Muscle layer of duodenum (tissue), 2 donors: ENCODE measurements around the gene CBLC.
"Not testable (repeated sequence)": the region's sequence is repeated elsewhere in the genome, so short reads cannot be mapped to it uniquely, and the experiment has no call there.

Experiments
- H3K27ac ChIP-seq: one replicate; pipeline ENCODE4 v1.7.0; 2013; ENCODE audit warnings: mild to moderate bottlenecking, low read length
- H3K27me3 ChIP-seq: one replicate; pipeline ENCODE4 v1.7.0; 2013; ENCODE audit warnings: low read depth, mild to moderate bottlenecking, control low read depth, low read length
- H3K36me3 ChIP-seq, 2 donors: one replicate each; pipeline ENCODE4 v1.7.0; 2013; ENCODE audit warnings: low read length in 2 of 2, control low read depth in 1 of 2, mild to moderate bottlenecking in 1 of 2; ENCODE audit not compliant: insufficient read depth in 2 of 2, control insufficient read depth in 1 of 2
- H3K4me1 ChIP-seq, 2 donors: one replicate each; pipeline ENCODE4 v1.7.0; 2013; ENCODE audit warnings: low read length in 2 of 2, mild to moderate bottlenecking in 2 of 2, control low read depth in 1 of 2, moderate library complexity in 1 of 2; ENCODE audit not compliant: insufficient read depth in 2 of 2, control insufficient read depth in 1 of 2
- H3K4me3 ChIP-seq, 2 donors: one replicate each; pipeline ENCODE4 v1.7.0; 2013; ENCODE audit warnings: low read length in 2 of 2, low read depth in 1 of 2, mild to moderate bottlenecking in 1 of 2
- H3K9me3 ChIP-seq, 2 donors: one replicate each; pipeline ENCODE4 v1.7.0; 2013; ENCODE audit warnings: low read length in 2 of 2, control low read depth in 1 of 2, mild to moderate bottlenecking in 1 of 2; ENCODE audit not compliant: control insufficient read depth in 1 of 2
- donor health status: healthy.

Gene CBLC

DNA sequence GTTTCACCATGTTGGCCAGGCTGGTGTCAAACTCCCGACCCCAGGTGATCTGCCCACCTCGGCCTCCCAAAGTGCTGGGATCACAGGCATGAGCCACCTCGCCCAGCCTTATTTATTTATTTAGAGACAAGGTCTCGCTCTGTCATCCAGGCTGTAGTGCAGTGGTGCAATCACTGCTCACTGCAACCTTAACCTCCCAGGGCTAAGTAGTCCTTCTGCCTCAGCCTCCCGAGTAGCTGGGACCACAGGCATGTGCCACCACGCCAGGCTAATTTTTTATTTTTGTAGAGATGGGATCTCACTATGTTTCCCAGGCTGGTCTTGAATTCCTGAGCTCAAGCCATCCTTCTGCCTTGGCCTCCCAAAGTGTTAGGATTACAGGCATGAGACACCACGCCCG is 56.7 kb downstream of the CBLC start:
- not testable (repeated sequence) for H3K4me3 ChIP-seq, H3K27ac ChIP-seq, H3K4me1 ChIP-seq, H3K36me3 ChIP-seq, H3K9me3 ChIP-seq, H3K27me3 ChIP-seq

DNA sequence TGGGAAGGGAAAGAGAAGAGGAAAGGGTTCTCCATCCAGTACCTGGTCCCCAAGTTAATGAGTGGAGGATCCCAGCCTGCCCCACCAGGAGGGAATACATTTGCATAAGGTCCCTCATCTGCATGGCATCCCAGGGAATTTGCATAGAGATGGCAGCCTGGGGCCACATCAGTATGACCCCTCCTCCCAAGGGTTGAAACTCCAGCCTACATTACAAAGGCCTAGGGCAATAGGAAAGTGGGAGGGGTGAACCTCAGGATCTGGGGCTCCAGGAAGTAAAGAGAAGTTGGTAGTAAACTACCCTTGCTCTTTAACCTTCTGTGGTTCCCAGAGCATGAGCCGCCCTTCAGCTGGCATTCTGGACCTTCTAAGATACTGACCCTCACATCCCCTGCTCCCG is 61.6 kb downstream of the CBLC start:
- Histone ChIP-seq H3K4me1 (no peaks in the 10 kb centered on the region), H3K27me3 (no peaks in the 10 kb centered on the region)

DNA sequence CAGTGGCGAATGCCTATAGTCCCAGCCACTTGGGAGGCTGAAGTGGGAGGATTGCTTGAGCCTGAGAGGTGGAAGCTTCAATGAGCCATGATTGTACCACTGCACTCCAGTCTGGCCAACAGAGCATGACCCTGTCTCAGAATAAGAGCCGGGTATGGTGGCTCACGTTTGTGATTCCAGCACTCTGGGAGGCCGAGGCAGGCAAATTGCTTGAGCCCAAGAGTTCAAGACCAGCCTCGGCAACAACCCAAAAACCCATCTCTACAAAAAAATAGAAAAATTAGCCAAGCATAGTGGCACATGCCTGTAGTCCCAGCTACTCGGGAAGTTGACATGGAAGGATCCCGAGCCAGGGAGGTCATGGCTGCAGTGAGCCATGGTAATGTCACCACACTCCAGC is 63.1 kb downstream of the CBLC start:
- Histone ChIP-seq H3K9me3 (no peaks in the 10 kb centered on the region), H3K27ac (no peak overlapping the region), H3K4me3 (no peak overlapping the region), H3K4me1 (peaks cover 4 to 9% of the 10 kb centered on the region in 2 donors), H3K36me3 (no peaks in the 10 kb centered on the region), H3K27me3 (no peaks in the 10 kb centered on the region)

More for the DNA sequence above, 61.6 kb downstream of the CBLC start:
- no peaks in the 10 kb centered on the region for H3K36me3 ChIP-seq
- no peak overlapping the region for H3K4me3 ChIP-seq
- H3K27ac ChIP-seq: no peak overlapping the region
- H3K9me3 ChIP-seq: no peaks in the 10 kb centered on the region

DNA sequence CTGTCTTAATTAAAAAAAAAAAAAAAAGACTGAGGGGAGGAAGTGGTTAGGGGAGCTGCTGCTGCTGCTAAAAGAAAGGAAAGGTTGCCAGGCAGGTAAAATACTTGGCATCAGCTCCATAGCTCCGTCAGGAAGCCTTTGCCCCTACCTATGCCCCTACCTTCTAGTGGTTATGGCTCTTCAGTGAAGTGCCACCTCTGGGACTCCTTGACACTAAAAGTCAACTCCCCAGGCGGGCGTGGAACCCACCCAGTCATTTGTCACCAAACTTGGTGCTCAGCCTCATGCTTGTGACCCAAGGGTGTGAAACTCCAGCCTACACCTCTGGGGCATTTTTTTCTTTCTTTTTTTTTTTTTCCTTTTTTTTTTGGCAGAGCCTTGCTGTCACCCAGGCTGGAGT is 63.5 kb downstream of the CBLC start:
- Histone ChIP-seq H3K27me3 (no peaks in the 10 kb centered on the region), H3K9me3 (no peaks in the 10 kb centered on the region), H3K4me3 (no peak overlapping the region), H3K27ac (no peak overlapping the region), H3K36me3 (no peaks in the 10 kb centered on the region), H3K4me1 (peaks cover 4 to 9% of the 10 kb centered on the region in 2 donors)

DNA sequence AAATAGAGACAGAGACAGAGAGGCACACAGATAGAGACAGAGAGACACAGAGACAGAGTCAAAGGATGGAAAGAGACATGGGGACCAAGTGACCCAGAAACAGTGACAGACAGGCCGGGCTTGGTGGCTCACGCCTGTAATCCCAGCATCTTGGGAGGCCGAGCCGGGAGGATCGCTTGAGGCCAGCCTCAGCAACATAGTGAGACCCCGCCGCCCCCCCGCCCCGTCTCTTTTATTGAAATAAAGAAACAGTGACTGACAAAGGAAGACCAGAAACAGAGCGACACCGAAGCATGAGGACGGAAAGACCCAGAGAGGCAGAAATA is 67.6 kb downstream of the CBLC start:
- H3K27ac ChIP-seq: peak overlapping the region; percentile 74
- H3K4me1 ChIP-seq: peaks cover 13 to 36% of the 10 kb centered on the region in 2 donors
- H3K36me3 ChIP-seq: no peaks in the 10 kb centered on the region
- H3K9me3 ChIP-seq: no peaks in the 10 kb centered on the region
- H3K27me3 ChIP-seq: no peaks in the 10 kb centered on the region
- peak overlapping the region; percentile 62 to 71 for H3K4me3 ChIP-seq

DNA sequence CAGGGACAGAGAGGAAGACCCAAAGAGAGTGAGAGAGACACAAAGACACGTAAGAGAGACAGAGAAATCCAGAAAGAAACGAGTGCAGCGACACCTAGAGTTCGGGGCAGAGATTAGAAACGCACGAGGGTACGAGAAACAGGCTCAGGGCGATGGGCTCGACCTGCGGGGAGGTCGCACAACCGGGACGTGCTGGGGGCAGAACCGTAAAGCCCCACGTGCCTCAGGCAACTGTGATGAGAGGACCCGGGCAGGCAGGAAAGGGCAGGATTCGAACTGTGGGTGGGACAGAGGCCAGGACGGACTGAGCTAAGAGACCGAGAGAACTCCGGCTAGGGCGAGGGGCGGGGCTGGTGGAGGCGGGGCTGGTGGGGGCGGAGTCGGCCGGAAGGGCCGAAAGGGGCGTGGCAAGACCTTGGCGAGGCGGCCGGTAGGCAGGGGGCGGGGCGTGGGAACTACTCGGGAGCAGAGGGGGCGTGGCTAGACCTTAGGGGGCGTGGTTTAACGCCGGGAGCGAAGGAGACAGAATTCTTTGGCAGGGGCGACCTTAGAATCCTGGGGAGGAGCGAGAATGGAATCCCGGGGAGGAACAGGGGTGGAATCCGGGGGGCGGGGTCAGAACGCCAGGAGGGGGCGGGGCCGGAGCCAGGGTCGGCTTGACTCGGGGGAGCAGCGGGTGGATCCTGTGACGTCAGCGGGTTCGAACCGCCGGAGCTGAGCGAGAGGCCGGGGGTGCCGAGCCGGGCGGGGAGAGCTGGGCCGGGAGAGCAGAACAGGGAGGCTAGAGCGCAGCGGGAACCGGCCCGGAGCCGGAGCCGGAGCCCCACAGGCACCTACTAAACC is 68.1 kb downstream of the CBLC start, which contains the start of gene NECTIN2:
NECTIN2 (plus strand) TSS at position 686 of the 843 bp plus-strand sequence. CDS start 229 bp downstream, outside the sequence.
- no peaks in the 10 kb centered on the region for H3K9me3 ChIP-seq
- H3K4me1 ChIP-seq: peaks cover 13 to 36% of the 10 kb centered on the region in 2 donors
- peak within 1 kb of the TSS; percentile 87 to 88 for H3K4me3 ChIP-seq
- peak within 1 kb of the TSS; percentile 98 for H3K27ac ChIP-seq
- no peaks in the 10 kb centered on the region for H3K36me3 ChIP-seq
- no peaks in the 10 kb centered on the region for H3K27me3 ChIP-seq

DNA sequence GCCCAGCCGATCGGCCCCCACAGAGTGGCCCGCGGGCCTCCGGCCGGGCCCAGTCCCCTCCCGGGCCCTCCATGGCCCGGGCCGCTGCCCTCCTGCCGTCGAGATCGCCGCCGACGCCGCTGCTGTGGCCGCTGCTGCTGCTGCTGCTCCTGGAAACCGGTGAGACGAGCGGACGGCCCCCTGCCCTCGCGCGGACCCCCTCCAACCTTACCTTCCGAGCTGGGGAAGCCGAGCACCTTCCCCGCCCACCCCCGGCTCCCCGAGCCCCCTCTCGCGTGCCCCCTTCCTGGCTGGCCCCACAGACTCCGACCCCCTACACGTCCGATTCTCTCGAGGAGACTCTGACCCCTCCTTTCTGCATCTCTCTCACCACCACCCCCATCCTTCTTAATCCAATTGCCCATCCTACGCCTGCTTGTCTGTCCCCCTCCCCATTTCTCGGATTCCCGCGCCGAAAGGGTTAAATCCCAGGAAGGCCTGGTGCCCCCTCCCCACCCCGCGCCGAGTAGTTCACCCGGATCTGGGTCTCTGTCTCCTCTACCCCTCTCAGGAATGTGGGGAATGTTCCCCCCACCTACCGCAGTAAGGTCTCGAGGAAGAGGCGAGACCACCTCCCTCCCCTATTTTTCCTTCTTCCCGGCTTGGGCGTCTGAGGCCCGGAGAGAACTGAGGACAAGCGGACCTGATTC is 68.9 kb downstream of the CBLC start:
- Histone ChIP-seq H3K36me3 (no peaks in the 10 kb centered on the region), H3K9me3 (no peaks in the 10 kb centered on the region), H3K27ac (peak overlapping the region; percentile 98), H3K27me3 (no peaks in the 10 kb centered on the region), H3K4me3 (peak overlapping the region; percentile 87 to 88), H3K4me1 (peaks cover 13 to 36% of the 10 kb centered on the region in 2 donors)

DNA sequence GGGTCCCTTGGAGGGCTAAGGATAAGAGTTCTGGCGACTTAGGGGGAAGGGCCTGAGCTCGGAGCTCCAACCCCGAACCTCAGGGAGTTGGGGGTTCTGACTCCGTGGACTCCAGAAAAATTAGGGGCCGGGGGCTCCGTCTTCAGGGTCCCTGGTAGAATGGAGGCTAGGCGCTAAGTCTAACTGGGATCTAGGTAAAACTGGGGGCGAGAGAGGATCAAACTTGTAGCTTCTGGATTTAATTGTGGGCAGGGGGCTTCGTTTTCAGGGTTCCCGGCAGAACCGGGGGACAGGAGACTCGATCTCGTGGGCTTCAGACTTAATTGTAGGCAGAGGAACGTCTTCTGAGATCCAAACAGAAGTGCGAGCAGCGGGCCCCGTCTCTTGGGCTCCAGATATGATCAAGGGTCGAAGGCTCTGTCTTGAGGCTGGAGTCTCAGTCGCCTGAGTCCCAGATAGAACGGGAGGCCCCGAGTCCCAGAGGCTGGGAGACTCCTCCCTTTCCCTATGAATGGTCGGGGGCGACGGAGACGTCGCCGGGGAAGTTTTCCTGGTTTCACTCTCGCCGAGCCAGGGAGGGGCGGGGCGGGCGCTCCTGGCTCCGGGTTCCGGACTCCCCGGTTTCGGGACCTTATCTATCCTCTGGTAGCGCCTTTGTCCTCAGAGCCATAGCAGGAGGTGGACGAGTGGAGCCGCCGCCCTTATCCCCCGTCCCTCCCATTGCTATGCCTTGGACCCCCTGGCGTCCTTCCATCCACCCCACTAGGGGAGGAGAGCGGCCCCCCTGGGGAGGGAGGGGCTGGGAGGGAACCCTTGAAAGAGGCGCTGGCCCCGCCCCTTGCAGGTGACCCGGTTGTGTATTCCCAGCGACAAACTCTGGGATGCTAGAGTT is 69.7 kb downstream of the CBLC start:
- H3K36me3 ChIP-seq: no peaks in the 10 kb centered on the region
- peak overlapping the region; percentile 87 to 88 for H3K4me3 ChIP-seq
- H3K27ac ChIP-seq: peak overlapping the region; percentile 98
- H3K4me1 ChIP-seq: peaks cover 13 to 36% of the 10 kb centered on the region in 2 donors
- no peaks in the 10 kb centered on the region for H3K9me3 ChIP-seq
- no peaks in the 10 kb centered on the region for H3K27me3 ChIP-seq

DNA sequence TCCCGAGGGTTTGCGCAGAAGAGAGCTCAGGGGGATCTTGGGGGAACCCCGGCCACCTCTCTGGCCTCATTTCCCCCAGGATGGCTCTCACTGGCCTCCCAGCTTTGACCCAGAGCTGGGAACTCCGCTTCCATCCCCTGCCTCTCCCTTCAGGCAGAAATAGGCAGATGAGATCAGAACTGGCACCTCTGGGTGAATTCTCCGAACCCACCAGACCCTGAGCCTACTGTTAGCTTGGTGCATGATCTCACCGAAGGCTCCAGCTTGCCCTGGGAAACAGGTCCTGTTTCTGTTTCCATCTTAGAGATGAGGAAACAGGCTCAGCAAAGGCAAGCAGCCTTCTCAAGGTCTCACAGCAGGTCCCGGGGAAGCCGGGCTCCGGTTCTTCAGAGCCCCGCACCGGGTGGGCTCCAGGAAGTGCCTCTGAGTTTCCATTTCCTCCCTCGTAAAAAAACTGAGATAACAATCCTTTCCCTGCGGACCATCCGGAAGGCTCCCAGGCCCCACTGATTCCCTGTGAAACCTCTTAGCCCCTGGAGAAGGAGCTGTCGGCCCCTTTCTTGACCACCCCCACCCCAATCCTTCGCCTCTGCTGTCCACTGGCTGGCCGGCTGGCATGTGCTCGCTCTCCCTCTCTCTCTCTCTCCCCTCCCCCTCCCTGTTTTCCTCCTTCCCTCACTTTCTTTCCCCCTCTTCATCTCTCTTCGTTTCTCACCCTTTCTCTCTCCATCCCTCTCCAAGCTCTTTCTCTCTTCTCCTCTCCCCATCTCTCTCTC is 70.5 kb downstream of the CBLC start:
- no peaks in the 10 kb centered on the region for H3K9me3 ChIP-seq
- peak overlapping the region; percentile 87 to 88 for H3K4me3 ChIP-seq
- no peaks in the 10 kb centered on the region for H3K36me3 ChIP-seq
- peaks cover 13 to 36% of the 10 kb centered on the region in 2 donors for H3K4me1 ChIP-seq
- no peaks in the 10 kb centered on the region for H3K27me3 ChIP-seq
- peak overlapping the region; percentile 98 for H3K27ac ChIP-seq

DNA sequence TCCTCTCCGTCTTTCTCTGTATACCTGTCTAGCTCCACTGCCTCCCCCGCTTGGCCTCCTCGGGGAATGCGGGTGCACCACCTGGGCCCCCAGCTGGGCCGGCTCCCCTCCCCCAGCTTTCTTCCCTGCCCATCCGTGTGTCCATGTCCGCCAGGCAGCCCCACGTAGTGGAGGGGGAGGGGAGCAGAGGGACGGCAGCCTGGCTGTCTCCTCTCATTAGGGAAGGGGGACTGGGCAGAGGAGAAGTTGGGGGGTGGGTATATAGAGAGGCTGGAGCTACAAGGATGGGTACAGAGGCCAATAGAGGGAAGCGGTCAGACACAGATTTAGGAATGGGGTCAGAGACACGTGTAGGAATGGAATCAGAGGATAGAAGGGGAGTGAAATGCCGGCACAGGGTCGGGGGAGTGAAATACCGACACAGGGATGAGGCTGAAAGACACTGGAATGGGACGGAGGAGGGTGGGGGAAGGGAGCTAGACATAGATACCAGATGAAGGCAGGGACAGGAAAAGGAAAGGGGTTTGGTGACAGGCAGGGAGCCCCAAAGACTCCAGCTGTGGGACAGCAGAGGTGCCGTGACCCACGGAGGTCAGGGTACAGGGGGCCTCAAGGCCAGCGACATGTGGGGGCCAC is 71.2 kb downstream of the CBLC start:
- peak overlapping the region; percentile 98 for H3K27ac ChIP-seq
- H3K27me3 ChIP-seq: no peaks in the 10 kb centered on the region
- peaks cover 13 to 36% of the 10 kb centered on the region in 2 donors for H3K4me1 ChIP-seq
- peak overlapping the region; percentile 87 to 88 for H3K4me3 ChIP-seq
- no peaks in the 10 kb centered on the region for H3K36me3 ChIP-seq
- no peaks in the 10 kb centered on the region for H3K9me3 ChIP-seq
